PC-9 (cell line): ENCODE data around the gene USP28. TPM values are rescaled to one million over a fixed set of nuclear protein-coding genes. Genes with fewer than 3 reads are reported as not detected.
A peak's percentile ranks its signal among the peaks of the same experiment; 100 is the strongest.

Source experiments
- BruUV-seq: library from RNA; stranded (reverse); fragments of 400-500 nt; replicated peaks from 2 replicates; lab custom pipeline; 2021; lab: Mats Ljungman, UMichigan
- CTCF ChIA-PET: fragments of 300-600 bp; sonication (Branson Sonifier 250); formaldehyde crosslinking; loops from one replicate; lab custom pipeline; 2022; ENCODE audit warnings: antibody characterized with exemption; lab: Charles Lee
- POLR2A ChIA-PET: fragments of 300-600 bp; sonication (Branson Sonifier 250); formaldehyde crosslinking; loops from one replicate; lab custom pipeline; 2022; ENCODE audit warnings: antibody characterized with exemption; ENCODE audit not compliant: unreplicated experiment; lab: Charles Lee
- DNase-seq, 2 experiments: peaks; one replicate each; pipeline versions ENCODE4 v3.0.0 to v3.0.0-alpha.2; 2015 to 2022; ENCODE audit warnings: mixed read lengths in 1 of 2
- H2AFZ ChIP-seq: fragments of 200-600 bp; sonication (generic); 2 replicates; pipeline ENCODE4 v1.8.1; 2017; ENCODE audit warnings: antibody characterized with exemption
- H3F3A ChIP-seq: fragments of 200-600 bp; sonication (generic); 2 replicates; pipeline ENCODE4 v1.8.1; 2017; ENCODE audit warnings: antibody characterized with exemption, mild to moderate bottlenecking, low read depth; ENCODE audit not compliant: insufficient read depth
- H3K27ac ChIP-seq: fragments of 200-600 bp; sonication (generic); 2 replicates; pipeline ENCODE4 v1.6.1; 2016; ENCODE audit warnings: mixed run types
- H3K27me3 ChIP-seq: fragments of 200-600 bp; sonication (generic); 2 replicates; pipeline ENCODE4 v1.6.1; 2016; ENCODE audit warnings: low read depth, mixed run types; ENCODE audit not compliant: insufficient read depth
- H3K36me3 ChIP-seq: fragments of 200-600 bp; sonication (generic); 2 replicates; pipeline ENCODE4 v1.6.1; 2016; ENCODE audit warnings: low read depth, mixed run types
- H3K4me1 ChIP-seq: fragments of 200-600 bp; sonication (generic); replicated peaks from 2 replicates; pipeline ENCODE4 v1.6.1; 2016; ENCODE audit warnings: mixed run types; ENCODE audit not compliant: insufficient read depth
- H3K4me2 ChIP-seq: fragments of 200-600 bp; sonication (generic); 2 replicates; pipeline ENCODE4 v1.6.1; 2017; ENCODE audit warnings: mixed run types
- H3K4me3 ChIP-seq: fragments of 200-600 bp; sonication (generic); 2 replicates; pipeline ENCODE4 v1.6.1; 2016; ENCODE audit warnings: mixed run types
- H3K79me2 ChIP-seq: fragments of 200-600 bp; sonication (generic); 2 replicates; pipeline ENCODE4 v1.6.1; 2017; ENCODE audit warnings: low read depth, mixed run types
- H3K9me2 ChIP-seq: fragments of 200-600 bp; sonication (generic); 2 replicates; pipeline ENCODE4 v1.8.1; 2017; ENCODE audit warnings: mild to moderate bottlenecking; ENCODE audit not compliant: insufficient read depth
- H3K9me3 ChIP-seq: fragments of 200-600 bp; sonication (generic); 2 replicates; pipeline ENCODE4 v1.8.1; 2016; ENCODE audit warnings: low read depth; ENCODE audit not compliant: insufficient read depth
- H4K20me1 ChIP-seq: fragments of 200-600 bp; sonication (generic); 2 replicates; pipeline ENCODE4 v1.8.1; 2017; ENCODE audit not compliant: insufficient read depth
- EZH2 ChIP-seq: fragments of 200-600 bp; sonication (generic); IDR thresholded peaks from 2 replicates; pipeline ENCODE4 v1.8.0; 2017; ENCODE audit warnings: antibody characterized with exemption, low read depth
- intact Hi-C: fragments of 100-400 bp; cut with micrococcal nuclease; formaldehyde crosslinking; loops from one replicate; pipeline ENCODE4 v1.10.0; 2022; ENCODE audit not compliant: unreplicated experiment
- total RNA-seq: library from RNA; stranded (reverse); gene quantifications from 2 replicates; pipeline ENCODE4 v1.2.3, GENCODE V29; 2021
- TF ChIP-seq, protein P1 (sequence below): fragments of 200-600 bp; sonication (generic); conservative IDR thresholded peaks from 2 replicates; pipeline ENCODE4 v1.6.1; 2017; ENCODE audit warnings: mixed run types, antibody characterized with exemption, mild to moderate bottlenecking, moderate library complexity

The USP28 gene
- total RNA-seq, 1 experiment from 2014 or later: 38.1 TPM

DNA sequence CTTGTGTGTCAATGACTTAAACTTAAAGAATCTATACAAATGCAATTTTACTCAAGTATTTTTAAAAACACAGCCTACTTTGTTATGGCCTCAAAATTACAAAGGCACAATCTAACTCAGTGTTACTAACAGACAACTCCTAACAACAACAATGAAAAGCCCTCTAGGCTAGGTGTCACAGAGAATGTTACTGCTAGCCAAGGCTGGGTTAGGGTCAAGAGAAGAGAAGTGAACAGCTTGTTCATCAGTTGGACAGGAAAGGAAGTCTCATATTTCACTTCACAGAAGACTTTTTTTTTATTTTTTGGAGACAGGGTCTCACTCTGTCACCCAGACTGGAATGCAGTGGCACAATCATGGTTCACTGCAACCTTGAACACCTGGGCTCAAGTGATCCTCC lies 69.7 kb downstream of the USP28 start:
- no peaks in the 10 kb centered on the region for H3F3A ChIP-seq
- TF ChIP-seq, protein P1, sequence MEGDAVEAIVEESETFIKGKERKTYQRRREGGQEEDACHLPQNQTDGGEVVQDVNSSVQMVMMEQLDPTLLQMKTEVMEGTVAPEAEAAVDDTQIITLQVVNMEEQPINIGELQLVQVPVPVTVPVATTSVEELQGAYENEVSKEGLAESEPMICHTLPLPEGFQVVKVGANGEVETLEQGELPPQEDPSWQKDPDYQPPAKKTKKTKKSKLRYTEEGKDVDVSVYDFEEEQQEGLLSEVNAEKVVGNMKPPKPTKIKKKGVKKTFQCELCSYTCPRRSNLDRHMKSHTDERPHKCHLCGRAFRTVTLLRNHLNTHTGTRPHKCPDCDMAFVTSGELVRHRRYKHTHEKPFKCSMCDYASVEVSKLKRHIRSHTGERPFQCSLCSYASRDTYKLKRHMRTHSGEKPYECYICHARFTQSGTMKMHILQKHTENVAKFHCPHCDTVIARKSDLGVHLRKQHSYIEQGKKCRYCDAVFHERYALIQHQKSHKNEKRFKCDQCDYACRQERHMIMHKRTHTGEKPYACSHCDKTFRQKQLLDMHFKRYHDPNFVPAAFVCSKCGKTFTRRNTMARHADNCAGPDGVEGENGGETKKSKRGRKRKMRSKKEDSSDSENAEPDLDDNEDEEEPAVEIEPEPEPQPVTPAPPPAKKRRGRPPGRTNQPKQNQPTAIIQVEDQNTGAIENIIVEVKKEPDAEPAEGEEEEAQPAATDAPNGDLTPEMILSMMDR: no peak
- TF ChIP-seq EZH2: no peak
- no peaks in the 10 kb centered on the region for H3K79me2 ChIP-seq
- no peaks in the 10 kb centered on the region for H3K27me3 ChIP-seq
- peaks cover 8% of the 10 kb centered on the region; the same call in 1 of the 2 replicates for H3K36me3 ChIP-seq
- no peak overlapping the region for H3K4me2 ChIP-seq
- no peaks in the 10 kb centered on the region for H3K9me3 ChIP-seq
- H3K9me2 ChIP-seq: no peaks in the 10 kb centered on the region
- intact Hi-C loops: loop anchor here (2.0 kb wide), 1 partner anchor 455 kb away; no protein-coding TSS in a partner anchor
- ChIA-PET CTCF (no interaction called here), POLR2A (no interaction called here)
- no peak overlapping the region for H3K4me3 ChIP-seq
- no peak overlapping the region for H2AFZ ChIP-seq
- BruUV-seq: no TSS peak
- no peak overlapping the region for H3K27ac ChIP-seq
- no peak for DNase-seq
- H4K20me1 ChIP-seq: no peaks in the 10 kb centered on the region
- H3K4me1 ChIP-seq: no peaks in the 10 kb centered on the region

DNA sequence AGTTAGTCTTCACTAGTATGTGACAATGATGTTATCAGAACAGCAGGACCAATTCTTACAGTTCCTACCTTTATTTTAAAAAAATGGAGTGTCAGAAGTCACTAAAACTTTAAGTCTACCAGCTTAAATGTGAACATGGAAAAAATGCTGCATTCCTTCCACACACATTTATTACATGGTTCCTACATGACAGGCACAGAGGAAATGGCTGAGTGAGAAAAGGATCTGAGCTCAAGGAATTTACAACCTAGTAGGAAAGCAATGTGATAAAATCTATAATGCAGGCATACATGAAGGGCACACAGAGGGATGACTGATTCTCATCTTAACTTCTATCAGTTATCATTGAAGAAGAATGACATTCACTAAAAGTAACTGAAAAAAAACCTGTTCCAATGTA lies 72.8 kb downstream of the USP28 start:
- no peak overlapping the region for H3K4me2 ChIP-seq
- TF ChIP-seq EZH2: no peak
- TF ChIP-seq, protein P1: no peak
- H3K9me3 ChIP-seq: no peaks in the 10 kb centered on the region
- no peak overlapping the region for H2AFZ ChIP-seq
- intact Hi-C loops: no loop called here
- POLR2A ChIA-PET: no interaction called here
- H3K27me3 ChIP-seq: no peaks in the 10 kb centered on the region
- no peak overlapping the region for H3K27ac ChIP-seq
- CTCF ChIA-PET: no interaction called here
- no peaks in the 10 kb centered on the region for H3K4me1 ChIP-seq
- H3F3A ChIP-seq: no peaks in the 10 kb centered on the region
- no peaks in the 10 kb centered on the region for H3K9me2 ChIP-seq
- H4K20me1 ChIP-seq: no peaks in the 10 kb centered on the region
- H3K36me3 ChIP-seq: no peaks in the 10 kb centered on the region
- no peak overlapping the region for H3K4me3 ChIP-seq
- no TSS peak for BruUV-seq
- no peaks in the 10 kb centered on the region for H3K79me2 ChIP-seq
- no peak for DNase-seq

DNA sequence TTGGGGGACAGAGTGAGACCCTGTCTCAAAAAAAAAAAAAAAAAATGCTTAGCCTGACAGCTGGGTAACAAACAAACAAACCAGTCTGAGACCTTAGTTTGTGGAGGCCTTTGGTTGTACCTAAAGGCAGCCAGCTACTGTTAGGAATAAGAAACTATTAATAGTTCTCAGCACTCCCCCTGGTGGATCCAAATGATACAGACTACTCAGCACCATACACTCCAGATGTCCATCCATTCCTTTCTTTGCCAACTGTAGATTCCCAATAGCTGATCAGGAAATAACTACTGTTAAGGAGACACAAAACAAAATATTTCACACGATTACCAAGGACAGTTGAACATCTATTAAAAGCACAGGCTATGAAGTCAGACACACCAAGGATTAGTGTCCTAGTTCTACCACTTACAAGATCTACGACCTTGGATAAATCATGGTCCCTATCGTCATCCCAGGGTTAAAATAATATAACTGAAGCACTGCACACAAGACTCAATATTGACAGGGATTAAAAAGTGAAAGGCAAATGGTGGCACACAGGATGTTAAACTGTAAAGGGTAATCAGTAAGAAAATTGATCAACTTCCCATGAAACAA lies 78.6 kb downstream of the USP28 start:
- no TSS peak for BruUV-seq
- no peaks in the 10 kb centered on the region for H3K27me3 ChIP-seq
- POLR2A ChIA-PET: no interaction called here
- H3K4me1 ChIP-seq: no peaks in the 10 kb centered on the region
- CTCF ChIA-PET: interaction anchor here (1.1 kb wide), 1 partner anchor 66 kb away, joined by 3 read pairs; no protein-coding TSS in a partner anchor
- no peak overlapping the region for H2AFZ ChIP-seq
- no peaks in the 10 kb centered on the region for H3F3A ChIP-seq
- no peaks in the 10 kb centered on the region for H3K9me2 ChIP-seq
- intact Hi-C loops: loop anchor here (5.0 kb wide), 1 partner anchor 489 kb away; no protein-coding TSS in a partner anchor
- no peak for DNase-seq
- H4K20me1 ChIP-seq: no peaks in the 10 kb centered on the region
- H3K36me3 ChIP-seq: no peaks in the 10 kb centered on the region
- TF ChIP-seq EZH2: no peak
- TF ChIP-seq, protein P1: peak; percentile 77
- H3K9me3 ChIP-seq: no peaks in the 10 kb centered on the region
- no peaks in the 10 kb centered on the region for H3K79me2 ChIP-seq
- no peak overlapping the region for H3K27ac ChIP-seq
- H3K4me3 ChIP-seq: no peak overlapping the region
- H3K4me2 ChIP-seq: no peak overlapping the region
